SK-N-SH treated with all-trans-retinoic acid at 6 μM for 48 hours (cell line): ENCODE data around the gene FDXACB1.

ENCODE experiments used
- OSR1 ChIP-seq: fragments of 250-450 bp; sonication (Bioruptor Pico); IDR thresholded peaks from 2 replicates; pipeline ENCODE4 v1.8.0; 2022; ENCODE audit warnings: moderate library complexity, mild to moderate bottlenecking, inconsistent platforms
- RARB ChIP-seq: fragments of 250-450 bp; sonication (Bioruptor Pico); IDR thresholded peaks from 2 replicates; pipeline ENCODE4 v1.8.0; 2021; ENCODE audit warnings: mild to moderate bottlenecking, moderate library complexity

DNA sequence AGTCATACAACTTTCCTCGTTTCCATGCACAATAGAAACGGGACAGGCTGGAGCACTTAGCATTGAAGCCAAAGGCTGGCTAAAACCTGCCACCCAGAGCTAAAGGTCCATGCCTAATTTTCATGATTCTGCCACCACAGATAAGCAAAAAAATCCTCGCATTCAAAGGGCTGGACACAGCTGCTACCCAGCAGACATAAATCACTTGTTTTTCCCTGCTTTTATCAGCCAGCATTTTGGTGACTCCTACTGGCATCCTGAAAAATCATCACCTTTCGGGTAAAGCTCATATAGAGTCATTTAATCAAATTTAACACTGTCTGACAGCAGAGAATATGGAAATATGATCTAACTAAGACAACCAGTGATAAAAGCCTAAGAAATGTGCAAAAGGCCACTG is 45.4 kb downstream of the FDXACB1 start:
- TF ChIP-seq RARB (CRISPR knock-in tag) = no peak
- no peak for TF ChIP-seq OSR1
